HepG2 (cell line): ENCODE measurements around the gene HDAC10. TPM values are rescaled to one million over a fixed set of nuclear protein-coding genes. Genes with fewer than 3 reads are reported as not detected.

Source experiments
- MATR3 ChIP-seq: sonication (generic); formaldehyde crosslinking; IDR thresholded peaks from 2 replicates; pipeline ENCODE4 v1.4.0; 2020; ENCODE audit warnings: missing genetic modification reagents
- RBM22 ChIP-seq: fragments of 200-400 bp; formaldehyde crosslinking; optimal IDR thresholded peaks from 2 replicates; pipeline ENCODE3; 2017; ENCODE audit warnings: mild to moderate bottlenecking, low read length, moderate library complexity
- RCOR2 ChIP-seq: IDR thresholded peaks from 2 replicates; pipeline ENCODE4 v1.6.1; 2016; ENCODE audit warnings: missing biosample characterization, missing genetic modification reagents
- TAF15 ChIP-seq: fragments of 200-400 bp; formaldehyde crosslinking; IDR thresholded peaks from one replicate; pipeline ENCODE4 v1.6.1; 2018; ENCODE audit warnings: mild to moderate bottlenecking, low read depth, low read length; ENCODE audit not compliant: poor library complexity, severe bottlenecking
- TCF7L2 ChIP-seq: IDR thresholded peaks from 2 replicates; pipeline ENCODE4 v1.6.1; 2011; ENCODE audit warnings: mild to moderate bottlenecking, low read depth, low read length, moderate library complexity
- TSC22D2 ChIP-seq: sonication (generic); formaldehyde crosslinking; IDR thresholded peaks from 2 replicates; pipeline ENCODE4 v1.5.1; 2020; ENCODE audit warnings: missing genetic modification reagents, mild to moderate bottlenecking, borderline replicate concordance
- ZNF20 ChIP-seq: sonication (generic); formaldehyde crosslinking; IDR thresholded peaks from 2 replicates; pipeline ENCODE4 v1.4.0; 2020; ENCODE audit warnings: mild to moderate bottlenecking, moderate library complexity, missing genetic modification reagents
- ZNF264 ChIP-seq: sonication (generic); formaldehyde crosslinking; IDR thresholded peaks from 2 replicates; pipeline ENCODE4 v1.4.0; 2020; ENCODE audit warnings: missing genetic modification reagents
- ZSCAN20 ChIP-seq: sonication (generic); formaldehyde crosslinking; IDR thresholded peaks from 2 replicates; pipeline ENCODE4 v1.4.0; 2020; ENCODE audit warnings: missing genetic modification reagents, mild to moderate bottlenecking, borderline replicate concordance
- polyA plus RNA-seq, 8 experiments: library from polyadenylated mRNA; depleted of rRNA in 3 of 8; stranded (reverse) in 7 of 8; unstranded in 1 of 8; fragments of >200 nt; fragmentation: Illumina TruSeq in 4 of 8; extraction: Trizol in 4 of 8; gene quantifications; 2 replicates each; pipeline versions ENCODE4 v1.2.1 to v1.2.3, GENCODE V29; 2011 to 2016; ENCODE audit warnings: low read depth in 4 of 8, missing spikeins in 1 of 8, mixed read lengths in 1 of 8; ENCODE audit not compliant: insufficient read depth in 1 of 8
- total RNA-seq, 5 experiments: library from RNA; depleted of rRNA; stranded (reverse); fragments of >200 nt; fragmentation: Illumina TruSeq; extraction: Trizol; gene quantifications; 2 replicates each; pipeline ENCODE4 v1.2.3, GENCODE V29; 2016; ENCODE audit warnings: low read depth in 1 of 5
- TF ChIP-seq, protein P1 (sequence below): sonication (generic); formaldehyde crosslinking; IDR thresholded peaks from 2 replicates; pipeline ENCODE4 v1.4.0; 2020; ENCODE audit warnings: missing genetic modification reagents
- TF ChIP-seq, protein P2 (sequence below), 2 experiments: fragments of 450-650 bp in 1 of 2; sonication (generic) in 1 of 2; formaldehyde crosslinking; IDR thresholded peaks; 2 replicates each; pipeline versions ENCODE4 v1.5.0 to v1.8.0; 2020 to 2022; ENCODE audit warnings: mild to moderate bottlenecking in 1 of 2, missing genetic modification reagents in 1 of 2
- TF ChIP-seq, protein P3 (sequence below), 2 experiments: fragments of 450-650 bp in 1 of 2; sonication (generic) in 1 of 2; formaldehyde crosslinking in 1 of 2; IDR thresholded peaks; 2 replicates each; pipeline versions ENCODE4 v1.6.1 to v1.8.0; 2016 to 2022; ENCODE audit warnings: antibody characterized with exemption in 1 of 2, mild to moderate bottlenecking in 1 of 2, missing genetic modification reagents in 1 of 2
- TF ChIP-seq, protein P4 (sequence below): sonication (generic); formaldehyde crosslinking; IDR thresholded peaks from 2 replicates; pipeline ENCODE4 v1.4.0; 2020; ENCODE audit warnings: missing genetic modification reagents, borderline replicate concordance

The HDAC10 gene
- total and polyA plus RNA-seq, 2 of the 13 experiments (the other 11 are each of a cell fraction or from before 2014, with no cell fraction given), result 13.9 to 14.9 TPM

DNA sequence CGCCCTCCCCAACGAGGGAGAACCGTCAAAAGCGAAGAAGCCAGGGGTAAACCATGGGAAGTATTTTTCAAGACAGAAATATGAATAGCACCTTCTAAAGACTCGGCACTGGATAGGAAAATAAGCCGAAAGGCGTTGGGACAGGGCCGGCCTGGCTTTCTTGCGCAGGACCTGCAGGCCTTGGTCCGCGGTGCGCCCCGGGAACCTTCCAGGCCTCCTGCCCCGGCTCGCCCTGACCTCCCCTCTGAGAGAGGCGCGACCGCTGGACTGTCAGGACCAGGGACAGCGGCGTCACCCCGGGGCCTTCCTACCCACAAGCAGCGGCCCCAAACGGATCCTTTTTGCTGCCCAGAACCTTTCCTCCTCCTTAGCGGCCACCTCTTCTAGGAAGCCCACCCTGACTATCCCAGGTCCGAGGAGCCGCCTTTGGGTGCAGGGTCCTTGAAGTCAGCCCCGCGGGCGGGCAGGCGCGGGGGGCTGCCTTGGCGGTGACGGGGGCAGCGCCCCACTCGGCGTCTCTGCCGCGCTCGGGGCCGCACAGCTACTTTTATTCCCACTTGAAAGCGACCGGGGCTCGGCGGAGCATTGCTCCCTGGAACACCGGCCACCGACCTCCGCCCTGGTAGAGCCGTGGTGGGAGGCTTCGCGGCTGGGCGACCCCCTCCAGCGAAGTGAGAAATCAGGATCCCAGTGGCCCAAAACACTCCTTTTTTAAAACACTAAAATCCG is 19.8 kb upstream of the HDAC10 start (continued):
- TF ChIP-seq RBM22 (no peak), ZSCAN20 (CRISPR knock-in tag) (peak; percentile 91; the same call in 1 of the 2 replicates), TSC22D2 (CRISPR knock-in tag) (peak; percentile 95), ZNF264 (CRISPR knock-in tag) (0 out of 2 replicates have a peak, but pooled peaks have one; percentile 37), ZNF20 (CRISPR knock-in tag) (peak; percentile 84; the same call in 1 of the 2 replicates), RCOR2 (CRISPR knock-in tag) (no peak), TAF15 (no peak), MATR3 (CRISPR knock-in tag) (no peak), TCF7L2 (no peak)
- TF ChIP-seq, protein P1, sequence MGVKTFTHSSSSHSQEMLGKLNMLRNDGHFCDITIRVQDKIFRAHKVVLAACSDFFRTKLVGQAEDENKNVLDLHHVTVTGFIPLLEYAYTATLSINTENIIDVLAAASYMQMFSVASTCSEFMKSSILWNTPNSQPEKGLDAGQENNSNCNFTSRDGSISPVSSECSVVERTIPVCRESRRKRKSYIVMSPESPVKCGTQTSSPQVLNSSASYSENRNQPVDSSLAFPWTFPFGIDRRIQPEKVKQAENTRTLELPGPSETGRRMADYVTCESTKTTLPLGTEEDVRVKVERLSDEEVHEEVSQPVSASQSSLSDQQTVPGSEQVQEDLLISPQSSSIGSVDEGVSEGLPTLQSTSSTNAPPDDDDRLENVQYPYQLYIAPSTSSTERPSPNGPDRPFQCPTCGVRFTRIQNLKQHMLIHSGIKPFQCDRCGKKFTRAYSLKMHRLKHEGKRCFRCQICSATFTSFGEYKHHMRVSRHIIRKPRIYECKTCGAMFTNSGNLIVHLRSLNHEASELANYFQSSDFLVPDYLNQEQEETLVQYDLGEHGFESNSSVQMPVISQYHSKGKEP (CRISPR knock-in tag), result peak; percentile 93
- TF ChIP-seq, protein P2, sequence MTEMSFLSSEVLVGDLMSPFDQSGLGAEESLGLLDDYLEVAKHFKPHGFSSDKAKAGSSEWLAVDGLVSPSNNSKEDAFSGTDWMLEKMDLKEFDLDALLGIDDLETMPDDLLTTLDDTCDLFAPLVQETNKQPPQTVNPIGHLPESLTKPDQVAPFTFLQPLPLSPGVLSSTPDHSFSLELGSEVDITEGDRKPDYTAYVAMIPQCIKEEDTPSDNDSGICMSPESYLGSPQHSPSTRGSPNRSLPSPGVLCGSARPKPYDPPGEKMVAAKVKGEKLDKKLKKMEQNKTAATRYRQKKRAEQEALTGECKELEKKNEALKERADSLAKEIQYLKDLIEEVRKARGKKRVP (CRISPR knock-in tag; IDR thresholded peaks at IDR 0.05), result no peak
- TF ChIP-seq, protein P3, sequence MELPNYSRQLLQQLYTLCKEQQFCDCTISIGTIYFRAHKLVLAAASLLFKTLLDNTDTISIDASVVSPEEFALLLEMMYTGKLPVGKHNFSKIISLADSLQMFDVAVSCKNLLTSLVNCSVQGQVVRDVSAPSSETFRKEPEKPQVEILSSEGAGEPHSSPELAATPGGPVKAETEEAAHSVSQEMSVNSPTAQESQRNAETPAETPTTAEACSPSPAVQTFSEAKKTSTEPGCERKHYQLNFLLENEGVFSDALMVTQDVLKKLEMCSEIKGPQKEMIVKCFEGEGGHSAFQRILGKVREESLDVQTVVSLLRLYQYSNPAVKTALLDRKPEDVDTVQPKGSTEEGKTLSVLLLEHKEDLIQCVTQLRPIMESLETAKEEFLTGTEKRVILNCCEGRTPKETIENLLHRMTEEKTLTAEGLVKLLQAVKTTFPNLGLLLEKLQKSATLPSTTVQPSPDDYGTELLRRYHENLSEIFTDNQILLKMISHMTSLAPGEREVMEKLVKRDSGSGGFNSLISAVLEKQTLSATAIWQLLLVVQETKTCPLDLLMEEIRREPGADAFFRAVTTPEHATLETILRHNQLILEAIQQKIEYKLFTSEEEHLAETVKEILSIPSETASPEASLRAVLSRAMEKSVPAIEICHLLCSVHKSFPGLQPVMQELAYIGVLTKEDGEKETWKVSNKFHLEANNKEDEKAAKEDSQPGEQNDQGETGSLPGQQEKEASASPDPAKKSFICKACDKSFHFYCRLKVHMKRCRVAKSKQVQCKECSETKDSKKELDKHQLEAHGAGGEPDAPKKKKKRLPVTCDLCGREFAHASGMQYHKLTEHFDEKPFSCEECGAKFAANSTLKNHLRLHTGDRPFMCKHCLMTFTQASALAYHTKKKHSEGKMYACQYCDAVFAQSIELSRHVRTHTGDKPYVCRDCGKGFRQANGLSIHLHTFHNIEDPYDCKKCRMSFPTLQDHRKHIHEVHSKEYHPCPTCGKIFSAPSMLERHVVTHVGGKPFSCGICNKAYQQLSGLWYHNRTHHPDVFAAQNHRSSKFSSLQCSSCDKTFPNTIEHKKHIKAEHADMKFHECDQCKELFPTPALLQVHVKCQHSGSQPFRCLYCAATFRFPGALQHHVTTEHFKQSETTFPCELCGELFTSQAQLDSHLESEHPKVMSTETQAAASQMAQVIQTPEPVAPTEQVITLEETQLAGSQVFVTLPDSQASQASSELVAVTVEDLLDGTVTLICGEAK (IDR thresholded peaks at IDR 0.05), result no peak
- TF ChIP-seq, protein P3 (CRISPR knock-in tag; IDR thresholded peaks at IDR 0.05), result no peak
- TF ChIP-seq, protein P4, sequence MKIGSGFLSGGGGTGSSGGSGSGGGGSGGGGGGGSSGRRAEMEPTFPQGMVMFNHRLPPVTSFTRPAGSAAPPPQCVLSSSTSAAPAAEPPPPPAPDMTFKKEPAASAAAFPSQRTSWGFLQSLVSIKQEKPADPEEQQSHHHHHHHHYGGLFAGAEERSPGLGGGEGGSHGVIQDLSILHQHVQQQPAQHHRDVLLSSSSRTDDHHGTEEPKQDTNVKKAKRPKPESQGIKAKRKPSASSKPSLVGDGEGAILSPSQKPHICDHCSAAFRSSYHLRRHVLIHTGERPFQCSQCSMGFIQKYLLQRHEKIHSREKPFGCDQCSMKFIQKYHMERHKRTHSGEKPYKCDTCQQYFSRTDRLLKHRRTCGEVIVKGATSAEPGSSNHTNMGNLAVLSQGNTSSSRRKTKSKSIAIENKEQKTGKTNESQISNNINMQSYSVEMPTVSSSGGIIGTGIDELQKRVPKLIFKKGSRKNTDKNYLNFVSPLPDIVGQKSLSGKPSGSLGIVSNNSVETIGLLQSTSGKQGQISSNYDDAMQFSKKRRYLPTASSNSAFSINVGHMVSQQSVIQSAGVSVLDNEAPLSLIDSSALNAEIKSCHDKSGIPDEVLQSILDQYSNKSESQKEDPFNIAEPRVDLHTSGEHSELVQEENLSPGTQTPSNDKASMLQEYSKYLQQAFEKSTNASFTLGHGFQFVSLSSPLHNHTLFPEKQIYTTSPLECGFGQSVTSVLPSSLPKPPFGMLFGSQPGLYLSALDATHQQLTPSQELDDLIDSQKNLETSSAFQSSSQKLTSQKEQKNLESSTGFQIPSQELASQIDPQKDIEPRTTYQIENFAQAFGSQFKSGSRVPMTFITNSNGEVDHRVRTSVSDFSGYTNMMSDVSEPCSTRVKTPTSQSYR (CRISPR knock-in tag), result peak; percentile 53; the same call in 1 of the 2 replicates
